Fibroblast of pulmonary artery (primary cell): Measurements from ENCODE around the gene BPGM.
A peak's percentile ranks its signal among the peaks of the same experiment; 100 is the strongest.

Source experiments
- DNase-seq: peaks from one replicate; pipeline ENCODE4 v3.0.0-alpha.2; 2010; ENCODE audit warnings: low read depth
- H3K4me3 ChIP-seq: replicated peaks from 2 replicates; pipeline ENCODE4 v1.5.1; 2011; ENCODE audit warnings: low read depth, mild to moderate bottlenecking, control low read depth, low read length, moderate library complexity
- CTCF ChIP-seq: IDR thresholded peaks from 2 replicates; pipeline ENCODE4 v1.5.1; 2011; ENCODE audit warnings: mild to moderate bottlenecking, control low read depth, low read length, inconsistent platforms; ENCODE audit errors: missing control alignments

The BPGM gene

GRCh38 chr7:134612197-134612596 lies 34.5 kb upstream of the BPGM start:
- H3K4me3 ChIP-seq = no peak overlapping the region
- no peak for TF ChIP-seq CTCF
- no peak for DNase-seq

GRCh38 chr7:134613623-134614347 lies 32.9 kb upstream of the BPGM start:
- peak; percentile 98 for DNase-seq
- no peak for TF ChIP-seq CTCF
- no peak overlapping the region for H3K4me3 ChIP-seq

- no peak for TF ChIP-seq CTCF
- no peak for DNase-seq
Measured at GRCh38 chr7:134616611-134617010, 30.0 kb upstream of the BPGM start.

GRCh38 chr7:134618756-134619530 lies 27.7 kb upstream of the BPGM start:
- TF ChIP-seq CTCF = no peak
- no peak overlapping the region for H3K4me3 ChIP-seq
- peak; percentile 70 for DNase-seq

More at GRCh38 chr7:134616611-134617010, 30.0 kb upstream of the BPGM start:
- no peak overlapping the region for H3K4me3 ChIP-seq

GRCh38 chr7:134619627-134620331 lies 26.9 kb upstream of the BPGM start:
- no peak overlapping the region for H3K4me3 ChIP-seq
- DNase-seq = peak; percentile 94
- TF ChIP-seq CTCF = no peak

GRCh38 chr7:134622303-134622995 lies 24.2 kb upstream of the BPGM start:
- DNase-seq = no peak
- H3K4me3 ChIP-seq = no peak overlapping the region
- no peak for TF ChIP-seq CTCF
